ENCODE measurements around the gene H2AZ2. TPM values are rescaled to one million over a fixed set of nuclear protein-coding genes. Genes with fewer than 3 reads are reported as not detected.
"Not testable (repeated sequence)": the region's sequence is repeated elsewhere in the genome, so short reads cannot be mapped to it uniquely, and the experiment has no call there.

H2AZ2 gene
- total and polyA plus RNA-seq, 2 experiments from 2014 or later: 165 to 179 TPM

DNA sequence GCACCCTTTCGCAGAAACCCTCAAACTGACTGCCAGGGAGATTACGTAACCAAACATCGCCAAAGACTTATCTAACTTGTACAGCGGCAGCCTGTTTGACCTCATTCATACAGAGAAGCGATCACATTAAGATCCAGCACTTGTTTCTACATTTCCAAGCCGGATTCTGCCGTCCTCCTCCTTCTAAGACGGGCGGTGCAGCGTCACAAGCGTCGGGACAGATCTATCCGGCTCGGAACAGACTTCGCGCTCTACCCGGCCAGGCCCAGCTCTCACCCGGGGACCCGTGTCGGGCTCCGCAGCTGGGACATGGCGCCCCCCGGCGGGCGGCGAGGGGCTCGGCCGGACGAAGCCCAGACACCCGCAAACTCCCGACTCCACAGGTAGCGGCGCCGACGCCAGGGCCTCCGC lies 373 bp downstream of the H2AZ2 start:
- Histone ChIP-seq H3K9me3 (ENCODE audit: low read depth) (no peaks in the 10 kb centered on the region), H3K79me2 (ENCODE audit: insufficient read depth) (peaks cover 48% of the 10 kb centered on the region), H4K20me1 (ENCODE audit: insufficient read depth) (no peaks in the 10 kb centered on the region), H2AFZ (peak overlapping the region; percentile 88), H3K9me2 (ENCODE audit: insufficient read depth) (no peaks in the 10 kb centered on the region), H3K27me3 (replicated peaks; ENCODE audit: insufficient read depth) (no peaks in the 10 kb centered on the region), H3K4me1 (ENCODE audit: insufficient read depth) (peaks cover 11% of the 10 kb centered on the region), H3K9ac (peak overlapping the region; percentile 89), H3K4me3 (peak overlapping the region; percentile 97), H3K27ac (peak overlapping the region; percentile 77), H3K36me3 (ENCODE audit: low read depth) (no peaks in the 10 kb centered on the region), H3F3A (ENCODE audit: insufficient read depth) (peaks cover 30% of the 10 kb centered on the region), H3K4me2 (ENCODE audit: unreplicated experiment) (peak overlapping the region; percentile 86)
- in situ Hi-C loops (cut with MboI): loop anchor here (10.0 kb wide), 1 partner anchor 253 kb away; no protein-coding TSS in a partner anchor
- TF ChIP-seq EZH2 (IDR thresholded peaks at IDR 0.05; ENCODE audit: insufficient read depth, poor library complexity, severe bottlenecking) (no peak), EZH2phosphoT487 (IDR thresholded peaks at IDR 0.05; ENCODE audit: insufficient read depth, low read depth) (no peak)
- peak; percentile 93 for DNase-seq
- 1% methylated on average over 25 to 34 of the region's 36 CpGs for WGBS, 2 experiments (ENCODE audit: low coverage in 1 of 2, low lambda C conversion rate in 2 of 2, missing lambda C conversion rate in 2 of 2)

DNA sequence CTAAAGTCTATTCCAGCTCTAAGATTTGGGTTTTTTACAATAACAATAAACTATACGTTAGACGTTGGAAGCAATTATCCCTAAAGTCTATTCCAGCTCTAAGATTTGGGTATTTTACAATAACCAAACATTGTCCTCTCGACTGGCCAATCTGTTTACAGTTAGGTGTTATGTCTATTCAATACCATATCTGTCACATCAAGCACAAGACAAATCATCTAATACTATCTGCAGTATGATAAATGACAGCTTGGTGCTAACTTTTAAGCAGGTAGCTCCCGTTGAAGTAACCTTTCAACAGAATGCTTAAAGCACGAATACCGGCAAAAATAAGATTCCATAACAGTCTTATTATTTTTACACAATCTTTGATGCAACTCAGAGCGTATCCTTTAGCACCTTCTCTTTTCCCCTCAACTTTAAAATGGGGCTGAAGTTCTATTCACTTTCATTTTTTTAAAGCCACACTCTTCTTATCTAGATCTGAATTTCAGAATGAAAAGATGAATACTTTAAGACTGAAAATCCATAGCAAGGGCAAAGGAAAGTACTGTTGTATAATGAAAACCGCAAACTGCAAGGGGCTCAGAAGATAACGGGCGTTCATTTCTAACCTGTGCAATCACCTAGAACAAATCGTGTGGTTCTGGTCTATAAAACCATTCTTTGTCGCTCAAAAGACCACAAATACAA lies 925 bp downstream of the H2AZ2 start:
- Histone ChIP-seq H3F3A (ENCODE audit: insufficient read depth) (peaks cover 34% of the 10 kb centered on the region), H3K27me3 (replicated peaks; ENCODE audit: insufficient read depth) (no peaks in the 10 kb centered on the region), H3K36me3 (ENCODE audit: low read depth) (no peaks in the 10 kb centered on the region), H2AFZ (peak overlapping the region; percentile 88), H3K9me2 (ENCODE audit: insufficient read depth) (no peaks in the 10 kb centered on the region), H3K9me3 (ENCODE audit: low read depth) (no peaks in the 10 kb centered on the region), H3K9ac (peak overlapping the region; percentile 89), H3K4me1 (ENCODE audit: insufficient read depth) (peaks cover 11% of the 10 kb centered on the region), H4K20me1 (ENCODE audit: insufficient read depth) (no peaks in the 10 kb centered on the region), H3K79me2 (ENCODE audit: insufficient read depth) (peaks cover 54% of the 10 kb centered on the region), H3K4me2 (ENCODE audit: unreplicated experiment) (peak overlapping the region; percentile 86), H3K27ac (peak overlapping the region; percentile 77), H3K4me3 (peak overlapping the region; percentile 97)
- in situ Hi-C loops (cut with MboI): loop anchor here (10.0 kb wide), 1 partner anchor 252 kb away; no protein-coding TSS in a partner anchor
- TF ChIP-seq EZH2phosphoT487 (IDR thresholded peaks at IDR 0.05; ENCODE audit: insufficient read depth, low read depth) (no peak), EZH2 (IDR thresholded peaks at IDR 0.05; ENCODE audit: insufficient read depth, poor library complexity, severe bottlenecking) (no peak)
- WGBS, 2 experiments (ENCODE audit: low coverage in 1 of 2, low lambda C conversion rate in 2 of 2, missing lambda C conversion rate in 2 of 2): 1 to 2% methylated on average over 12 of the region's 12 CpGs
- no peak for DNase-seq

DNA sequence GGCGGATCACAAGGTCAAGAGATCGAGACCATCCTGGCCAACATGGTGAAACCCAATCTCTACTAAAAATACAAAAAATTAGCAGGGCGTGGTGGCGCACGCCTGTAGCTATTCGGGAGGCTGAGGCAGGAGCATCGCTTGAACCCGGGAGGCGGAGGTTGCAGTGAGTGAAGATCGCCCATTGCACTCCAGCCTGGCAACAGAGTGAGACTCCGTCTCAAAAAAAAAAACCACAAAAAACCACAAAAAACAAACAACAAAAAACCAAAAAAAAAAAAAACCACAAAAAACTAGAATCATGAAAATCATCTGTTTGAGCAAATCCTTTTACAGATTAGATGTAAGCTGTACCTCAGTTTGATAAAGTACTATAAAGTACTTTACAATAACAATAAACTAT lies 1.5 kb downstream of the H2AZ2 start:
- Histone ChIP-seq H3K79me2 (ENCODE audit: insufficient read depth) (peaks cover 59% of the 10 kb centered on the region), H3K9ac (peak overlapping the region; percentile 89), H3K4me1 (ENCODE audit: insufficient read depth) (peaks cover 11% of the 10 kb centered on the region), H3K4me3 (peak overlapping the region; percentile 97), H3K27ac (peak overlapping the region; percentile 77), H2AFZ (peak overlapping the region; percentile 88), H3F3A (ENCODE audit: insufficient read depth) (peaks cover 34% of the 10 kb centered on the region), H3K4me2 (ENCODE audit: unreplicated experiment) (peak overlapping the region; percentile 86)
- 57 to 58% methylated on average over 11 of the region's 11 CpGs for WGBS, 2 experiments (ENCODE audit: low coverage in 1 of 2, low lambda C conversion rate in 2 of 2, missing lambda C conversion rate in 2 of 2)
- H3K27me3 ChIP-seq (replicated peaks; ENCODE audit: insufficient read depth); H4K20me1 ChIP-seq (ENCODE audit: insufficient read depth); H3K9me3 ChIP-seq (ENCODE audit: low read depth); H3K36me3 ChIP-seq (ENCODE audit: low read depth); DNase-seq; H3K9me2 ChIP-seq (ENCODE audit: insufficient read depth): not testable (repeated sequence)
- in situ Hi-C loops (cut with MboI): loop anchor here (10.0 kb wide), 1 partner anchor 252 kb away; no protein-coding TSS in a partner anchor

DNA sequence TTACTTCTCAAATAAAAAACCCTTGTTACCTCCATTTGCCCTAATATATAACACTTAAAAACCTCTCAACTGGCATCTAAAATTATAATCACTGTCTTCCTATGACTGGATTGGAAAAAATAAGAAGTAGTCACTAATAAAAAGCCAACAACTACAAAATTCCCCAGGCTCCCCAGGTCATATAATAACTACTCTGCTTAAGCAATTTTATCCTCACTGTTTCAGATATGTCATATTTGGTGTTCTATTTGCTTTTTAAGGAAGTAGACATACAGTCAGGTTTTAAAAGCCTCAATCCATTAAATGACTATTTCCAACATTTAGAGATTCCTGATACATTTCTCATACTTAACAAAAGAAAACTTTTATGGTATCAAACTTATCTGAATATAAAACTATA lies 2.4 kb downstream of the H2AZ2 start:
- H2AFZ ChIP-seq: 0 out of 2 replicates have a peak overlapping the region, but pooled peaks have one; percentile 1
- H3K36me3 ChIP-seq (ENCODE audit: low read depth): no peaks in the 10 kb centered on the region
- H4K20me1 ChIP-seq (ENCODE audit: insufficient read depth): no peaks in the 10 kb centered on the region
- H3K79me2 ChIP-seq (ENCODE audit: insufficient read depth): peaks cover 69% of the 10 kb centered on the region
- H3K4me1 ChIP-seq (ENCODE audit: insufficient read depth): peaks cover 11% of the 10 kb centered on the region
- peak overlapping the region; percentile 97 for H3K4me3 ChIP-seq
- 0 out of 2 replicates have a peak overlapping the region, but pooled peaks have one; percentile 22 for H3K27ac ChIP-seq
- H3F3A ChIP-seq (ENCODE audit: insufficient read depth): peaks cover 32% of the 10 kb centered on the region
- DNase-seq: peak; percentile 13
- no peaks in the 10 kb centered on the region for H3K9me2 ChIP-seq (ENCODE audit: insufficient read depth)
- TF ChIP-seq EZH2 (IDR thresholded peaks at IDR 0.05; ENCODE audit: insufficient read depth, poor library complexity, severe bottlenecking): no peak
- no peak for TF ChIP-seq EZH2phosphoT487 (IDR thresholded peaks at IDR 0.05; ENCODE audit: insufficient read depth, low read depth)
- no peaks in the 10 kb centered on the region for H3K9me3 ChIP-seq (ENCODE audit: low read depth)
- H3K27me3 ChIP-seq (replicated peaks; ENCODE audit: insufficient read depth): no peaks in the 10 kb centered on the region
- peak overlapping the region; percentile 89 for H3K9ac ChIP-seq
- H3K4me2 ChIP-seq (ENCODE audit: unreplicated experiment): peak overlapping the region; percentile 86
- in situ Hi-C loops (cut with MboI): loop anchor here (10.0 kb wide), 1 partner anchor 251 kb away; no protein-coding TSS in a partner anchor

DNA sequence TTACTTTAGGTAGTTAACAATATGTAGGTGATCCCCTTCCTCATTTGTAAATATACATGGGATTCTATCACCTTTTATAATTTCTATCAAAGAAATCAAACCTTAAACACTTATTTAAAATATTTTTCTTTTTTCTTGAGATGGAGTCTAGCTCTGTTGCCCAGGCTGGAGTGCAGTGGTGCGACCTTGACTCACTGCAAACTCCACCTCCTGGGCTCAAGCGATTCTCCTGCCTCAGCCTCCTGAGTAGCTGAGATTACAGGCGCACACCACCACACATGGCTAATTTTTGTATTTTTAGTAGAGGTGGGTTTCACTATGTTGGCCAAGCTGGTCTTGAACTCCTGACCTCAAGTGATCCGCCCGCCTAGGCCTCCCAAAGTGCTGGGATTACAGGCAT lies 4.4 kb downstream of the H2AZ2 start:
- not testable (repeated sequence) for H3K4me3 ChIP-seq; H3K9ac ChIP-seq; H3K27ac ChIP-seq; H3K36me3 ChIP-seq (ENCODE audit: low read depth); DNase-seq; H3K4me2 ChIP-seq (ENCODE audit: unreplicated experiment); H4K20me1 ChIP-seq (ENCODE audit: insufficient read depth); H2AFZ ChIP-seq; H3K9me2 ChIP-seq (ENCODE audit: insufficient read depth); H3K27me3 ChIP-seq (replicated peaks; ENCODE audit: insufficient read depth); H3K9me3 ChIP-seq (ENCODE audit: low read depth)
- in situ Hi-C loops (cut with MboI): loop anchor here (10.0 kb wide), 1 partner anchor 249 kb away; no protein-coding TSS in a partner anchor
- Histone ChIP-seq H3K4me1 (ENCODE audit: insufficient read depth) (peaks cover 11% of the 10 kb centered on the region), H3K79me2 (ENCODE audit: insufficient read depth) (peaks cover 89% of the 10 kb centered on the region), H3F3A (ENCODE audit: insufficient read depth) (peaks cover 27% of the 10 kb centered on the region)
- WGBS, 2 experiments (ENCODE audit: low coverage in 1 of 2, low lambda C conversion rate in 2 of 2, missing lambda C conversion rate in 2 of 2): 89 to 93% methylated on average over 5 of the region's 5 CpGs

DNA sequence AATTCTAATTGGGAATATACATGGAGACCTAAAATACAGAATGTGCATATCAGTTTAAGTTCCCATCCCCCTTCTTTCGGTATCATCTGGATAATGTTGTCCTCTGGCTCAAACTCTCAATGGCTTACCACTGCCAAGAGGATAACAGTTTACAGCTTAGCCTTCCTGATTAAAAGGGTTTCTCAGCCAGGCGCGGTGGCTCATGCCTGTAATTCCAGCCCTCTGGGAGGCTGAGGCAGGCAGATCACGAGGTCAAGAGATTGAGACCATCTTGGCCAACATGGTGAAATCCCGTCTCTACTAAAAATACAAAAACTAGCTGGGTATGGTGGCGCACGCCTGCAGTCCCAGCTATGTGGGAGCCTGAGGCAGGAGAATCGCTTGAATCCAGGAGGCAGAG lies 5.2 kb downstream of the H2AZ2 start:
- not testable (repeated sequence) for H3K4me2 ChIP-seq (ENCODE audit: unreplicated experiment); H3K27me3 ChIP-seq (replicated peaks; ENCODE audit: insufficient read depth); DNase-seq; H3K27ac ChIP-seq; H3K9me2 ChIP-seq (ENCODE audit: insufficient read depth); H3K9ac ChIP-seq; H3K9me3 ChIP-seq (ENCODE audit: low read depth); H3K36me3 ChIP-seq (ENCODE audit: low read depth); H3K4me3 ChIP-seq; H4K20me1 ChIP-seq (ENCODE audit: insufficient read depth); H2AFZ ChIP-seq
- peaks cover 27% of the 10 kb centered on the region for H3F3A ChIP-seq (ENCODE audit: insufficient read depth)
- 80 to 84% methylated on average over 8 of the region's 8 CpGs for WGBS, 2 experiments (ENCODE audit: low coverage in 1 of 2, low lambda C conversion rate in 2 of 2, missing lambda C conversion rate in 2 of 2)
- peaks cover 11% of the 10 kb centered on the region for H3K4me1 ChIP-seq (ENCODE audit: insufficient read depth)
- in situ Hi-C loops (cut with MboI): loop anchor here (10.0 kb wide), 1 partner anchor 248 kb away; no protein-coding TSS in a partner anchor
- peaks cover 96% of the 10 kb centered on the region for H3K79me2 ChIP-seq (ENCODE audit: insufficient read depth)
